Urothelium cell line (cell line): ENCODE data around the gene TSKS.

Source experiments
- DNase-seq: peaks from one replicate; pipeline ENCODE4 v3.0.0; 2011; ENCODE audit warnings: low spot score, mixed read lengths
- FAIRE-seq: peaks from 2 replicates; lab custom pipeline; 2011; peaks lifted over from hg19 to GRCh38; lab: Jason Lieb, UNC

TSKS gene

GRCh38 chr19:49763230-49763629 is at the start of gene TSKS:
Gene TSKS (minus strand): TSS chr19:49763306. CDS start chr19:49763247, 59 bp downstream.
- no peak for FAIRE-seq
- DNase-seq = no peak

- DNase-seq = no peak
- FAIRE-seq = no peak
Observed at GRCh38 chr19:49812452-49812996, 49.4 kb upstream of the TSKS start.

- FAIRE-seq (no peak), DNase-seq (no peak)
Observed at GRCh38 chr19:49811328-49811727, 48.2 kb upstream of the TSKS start.

GRCh38 chr19:49809941-49810389 is 46.9 kb upstream of the TSKS start:
- FAIRE-seq (no peak), DNase-seq (no peak)

GRCh38 chr19:49809160-49809940 is 46.2 kb upstream of the TSKS start:
- FAIRE-seq = no peak
- DNase-seq = no peak

- DNase-seq (peak; percentile 53), FAIRE-seq (no peak)
Observed at GRCh38 chr19:49808711-49809159, 45.6 kb upstream of the TSKS start.

- DNase-seq (no peak), FAIRE-seq (no peak)
Observed at GRCh38 chr19:49807904-49808675, 45.0 kb upstream of the TSKS start.

GRCh38 chr19:49807058-49807903 is 44.2 kb upstream of the TSKS start:
- FAIRE-seq (no peak), DNase-seq (no peak)

- DNase-seq (no peak), FAIRE-seq (no peak)
Observed at GRCh38 chr19:49806620-49806959, 43.5 kb upstream of the TSKS start.

- FAIRE-seq (no peak), DNase-seq (no peak)
Observed at GRCh38 chr19:49805822-49806619, 42.9 kb upstream of the TSKS start.

GRCh38 chr19:49803529-49803856 is 40.4 kb upstream of the TSKS start:
- FAIRE-seq = no peak
- DNase-seq = no peak

GRCh38 chr19:49802836-49803528 is 39.9 kb upstream of the TSKS start:
- FAIRE-seq = no peak
- DNase-seq = no peak

GRCh38 chr19:49801966-49802661 is 39.0 kb upstream of the TSKS start:
- FAIRE-seq = no peak
- no peak for DNase-seq

- FAIRE-seq (no peak), DNase-seq (no peak)
Observed at GRCh38 chr19:49801401-49801888, 38.3 kb upstream of the TSKS start.

- FAIRE-seq (no peak), DNase-seq (no peak)
Observed at GRCh38 chr19:49800771-49801170, 37.7 kb upstream of the TSKS start.

- FAIRE-seq = peak; percentile 50
- DNase-seq = no peak
Observed at GRCh38 chr19:49799798-49800376, 36.8 kb upstream of the TSKS start.

- FAIRE-seq (no peak), DNase-seq (no peak)
Observed at GRCh38 chr19:49799271-49799797, 36.2 kb upstream of the TSKS start.

- DNase-seq = no peak
- FAIRE-seq = no peak
Observed at GRCh38 chr19:49798574-49798973, 35.5 kb upstream of the TSKS start.
